DND-41 (cell line): ENCODE results near the gene LILRB1.

Experiments used
- ATAC-seq: fragments of 200-7000 bp; cut with Tn5 transposase; 3 replicates; pipeline ENCODE4 v1.9.1; 2021; ENCODE audit warnings: low read depth; ENCODE audit not compliant: insufficient read depth
- DNase-seq: peaks from one replicate; pipeline ENCODE4 v3.0.0-alpha.2; 2020
- H2AFZ ChIP-seq: 2 replicates; pipeline ENCODE4 v1.6.0; 2012; ENCODE audit warnings: low read depth, low read length
- H3K27ac ChIP-seq: 2 replicates; pipeline ENCODE4 v1.5.1; 2012; ENCODE audit warnings: low read length, inconsistent platforms
- H3K27me3 ChIP-seq: fragments of 200-600 bp; sonication (generic); 2 replicates; pipeline ENCODE4 v1.6.0; 2012; ENCODE audit warnings: low read length, mild to moderate bottlenecking, inconsistent platforms; ENCODE audit not compliant: insufficient read depth, poor library complexity
- H3K36me3 ChIP-seq: 2 replicates; pipeline ENCODE4 v1.5.1; 2012; ENCODE audit warnings: low read length, inconsistent platforms; ENCODE audit not compliant: insufficient read depth
- H3K4me1 ChIP-seq: 2 replicates; pipeline ENCODE4 v1.5.1; 2012; ENCODE audit warnings: mild to moderate bottlenecking, low read length; ENCODE audit not compliant: insufficient read depth
- H3K4me2 ChIP-seq: 2 replicates; pipeline ENCODE4 v1.6.0; 2012; ENCODE audit warnings: mild to moderate bottlenecking, moderate library complexity, low read length, inconsistent platforms; ENCODE audit not compliant: insufficient read depth
- H3K4me3 ChIP-seq, 2 experiments: fragments of 200-600 bp in 1 of 2; shearing (Covaris generic) in 1 of 2; 2 replicates each; pipeline ENCODE4 v1.5.1; 2012 to 2016; ENCODE audit warnings: inconsistent platforms in 2 of 2, low read length in 2 of 2, mild to moderate bottlenecking in 2 of 2, low read depth in 1 of 2, moderate library complexity in 1 of 2
- H3K79me2 ChIP-seq: 2 replicates; pipeline ENCODE4 v1.6.0; 2012; ENCODE audit warnings: low read length, inconsistent platforms; ENCODE audit not compliant: insufficient read depth
- H3K9ac ChIP-seq: 2 replicates; pipeline ENCODE4 v1.6.0; 2012; ENCODE audit warnings: low read depth, mild to moderate bottlenecking, inconsistent platforms, low read length, moderate library complexity
- H3K9me3 ChIP-seq: 2 replicates; pipeline ENCODE4 v1.5.1; 2012; ENCODE audit warnings: low read length, moderate library complexity, mild to moderate bottlenecking, inconsistent platforms; ENCODE audit not compliant: insufficient read depth, severe bottlenecking
- H4K20me1 ChIP-seq: 2 replicates; pipeline ENCODE4 v1.6.0; 2012; ENCODE audit warnings: low read length; ENCODE audit not compliant: insufficient read depth
- EZH2 ChIP-seq: IDR thresholded peaks from 3 replicates; pipeline ENCODE4 v1.6.1; 2012; ENCODE audit warnings: borderline replicate concordance, low read depth, mild to moderate bottlenecking, moderate library complexity, low read length, inconsistent platforms; ENCODE audit not compliant: severe bottlenecking
- TF ChIP-seq, protein P1 (sequence below): IDR thresholded peaks from 2 replicates; pipeline ENCODE4 v1.5.1; 2012; ENCODE audit warnings: borderline replicate concordance, low read length, moderate library complexity, mild to moderate bottlenecking; ENCODE audit not compliant: poor library complexity, severe bottlenecking; ENCODE audit errors: extremely low read depth

The LILRB1 gene

DNA sequence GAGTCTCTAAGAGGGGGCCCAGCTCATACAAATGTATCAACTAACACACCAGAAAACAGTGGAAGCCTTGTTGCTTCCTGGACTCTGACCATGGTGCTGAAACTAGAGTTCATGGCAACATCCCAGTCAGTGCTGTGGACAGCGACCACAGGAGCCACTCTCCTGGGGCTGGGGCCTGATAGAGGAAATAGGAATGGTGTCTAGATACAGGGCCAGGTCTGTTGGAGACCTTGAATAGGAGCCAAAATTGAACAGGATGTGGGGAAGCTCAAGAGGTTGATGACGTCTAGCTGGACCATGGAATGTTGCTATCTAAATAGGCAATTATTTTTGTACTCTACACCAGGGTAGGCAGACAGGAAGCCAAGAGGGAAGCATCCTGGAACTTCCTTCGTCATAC is 54.2 kb downstream of the LILRB1 start:
- no peak overlapping the region for H2AFZ ChIP-seq
- peak; percentile 87 for ATAC-seq
- no peaks in the 10 kb centered on the region for H3K27me3 ChIP-seq
- H4K20me1 ChIP-seq, result no peaks in the 10 kb centered on the region
- no peaks in the 10 kb centered on the region for H3K4me1 ChIP-seq
- H3K79me2 ChIP-seq, result no peaks in the 10 kb centered on the region
- H3K9ac ChIP-seq, result no peak overlapping the region
- H3K9me3 ChIP-seq, result no peaks in the 10 kb centered on the region
- TF ChIP-seq, protein P1, sequence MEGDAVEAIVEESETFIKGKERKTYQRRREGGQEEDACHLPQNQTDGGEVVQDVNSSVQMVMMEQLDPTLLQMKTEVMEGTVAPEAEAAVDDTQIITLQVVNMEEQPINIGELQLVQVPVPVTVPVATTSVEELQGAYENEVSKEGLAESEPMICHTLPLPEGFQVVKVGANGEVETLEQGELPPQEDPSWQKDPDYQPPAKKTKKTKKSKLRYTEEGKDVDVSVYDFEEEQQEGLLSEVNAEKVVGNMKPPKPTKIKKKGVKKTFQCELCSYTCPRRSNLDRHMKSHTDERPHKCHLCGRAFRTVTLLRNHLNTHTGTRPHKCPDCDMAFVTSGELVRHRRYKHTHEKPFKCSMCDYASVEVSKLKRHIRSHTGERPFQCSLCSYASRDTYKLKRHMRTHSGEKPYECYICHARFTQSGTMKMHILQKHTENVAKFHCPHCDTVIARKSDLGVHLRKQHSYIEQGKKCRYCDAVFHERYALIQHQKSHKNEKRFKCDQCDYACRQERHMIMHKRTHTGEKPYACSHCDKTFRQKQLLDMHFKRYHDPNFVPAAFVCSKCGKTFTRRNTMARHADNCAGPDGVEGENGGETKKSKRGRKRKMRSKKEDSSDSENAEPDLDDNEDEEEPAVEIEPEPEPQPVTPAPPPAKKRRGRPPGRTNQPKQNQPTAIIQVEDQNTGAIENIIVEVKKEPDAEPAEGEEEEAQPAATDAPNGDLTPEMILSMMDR, result no peak
- no peak for TF ChIP-seq EZH2
- H3K36me3 ChIP-seq, result no peaks in the 10 kb centered on the region
- H3K27ac ChIP-seq, result no peak overlapping the region
- H3K4me3 ChIP-seq, result no peak overlapping the region
- no peak overlapping the region for H3K4me2 ChIP-seq
- DNase-seq, result peak; percentile 78
